ENCODE results near the gene ADAM12.

Gene ADAM12

GRCh38 chr10:126065751-126066377 is 322.4 kb downstream of the ADAM12 start:
- no peak overlapping the region for H3K9ac ChIP-seq (ENCODE audit: low read length in 2 of 2)
- H3K27ac ChIP-seq (ENCODE audit: low read length), result no peak overlapping the region
- peaks cover 0 to 6% of the 10 kb centered on the region in 2 donors for H3K9me3 ChIP-seq (ENCODE audit: control insufficient read depth in 2 of 2, low read length in 2 of 2)
- H3K4me3 ChIP-seq (ENCODE audit: low read length in 2 of 2), result no peak overlapping the region
- no peaks in the 10 kb centered on the region for H3K36me3 ChIP-seq (ENCODE audit: control insufficient read depth in 2 of 2, insufficient read depth in 2 of 2, low read length in 2 of 2)
- no peaks in the 10 kb centered on the region for H3K27me3 ChIP-seq (ENCODE audit: control insufficient read depth in 1 of 2, insufficient read depth in 2 of 2, low read length in 2 of 2)
- H3K4me1 ChIP-seq (ENCODE audit: control insufficient read depth, insufficient read depth, low read length), result peaks cover 8% of the 10 kb centered on the region

- Histone ChIP-seq H3K9me3 (ENCODE audit: control insufficient read depth in 2 of 2, low read length in 2 of 2) (peaks cover 0 to 6% of the 10 kb centered on the region in 2 donors), H3K36me3 (ENCODE audit: control insufficient read depth in 2 of 2, insufficient read depth in 2 of 2, low read length in 2 of 2) (no peaks in the 10 kb centered on the region), H3K27ac (ENCODE audit: low read length) (no peak overlapping the region), H3K27me3 (ENCODE audit: control insufficient read depth in 1 of 2, insufficient read depth in 2 of 2, low read length in 2 of 2) (no peaks in the 10 kb centered on the region), H3K9ac (ENCODE audit: low read length in 2 of 2) (no peak overlapping the region), H3K4me1 (ENCODE audit: control insufficient read depth, insufficient read depth, low read length) (peaks cover 8% of the 10 kb centered on the region), H3K4me3 (ENCODE audit: low read length in 2 of 2) (no peak overlapping the region)
These were observed 323.8 kb downstream of the ADAM12 start for GRCh38 chr10:126064512-126064911.

GRCh38 chr10:126063353-126063791 is 324.9 kb downstream of the ADAM12 start:
- Histone ChIP-seq H3K4me3 (ENCODE audit: low read length in 2 of 2) (no peak overlapping the region), H3K36me3 (ENCODE audit: control insufficient read depth in 2 of 2, insufficient read depth in 2 of 2, low read length in 2 of 2) (no peaks in the 10 kb centered on the region), H3K9ac (ENCODE audit: low read length in 2 of 2) (no peak overlapping the region), H3K4me1 (ENCODE audit: control insufficient read depth, insufficient read depth, low read length) (peaks cover 8% of the 10 kb centered on the region), H3K27me3 (ENCODE audit: control insufficient read depth in 1 of 2, insufficient read depth in 2 of 2, low read length in 2 of 2) (no peaks in the 10 kb centered on the region), H3K9me3 (ENCODE audit: control insufficient read depth in 2 of 2, low read length in 2 of 2) (peaks cover 0 to 6% of the 10 kb centered on the region in 2 donors), H3K27ac (ENCODE audit: low read length) (no peak overlapping the region)

- Histone ChIP-seq H3K4me1 (ENCODE audit: control insufficient read depth, insufficient read depth, low read length) (peaks cover 8% of the 10 kb centered on the region), H3K4me3 (ENCODE audit: low read length in 2 of 2) (no peak overlapping the region), H3K9me3 (ENCODE audit: control insufficient read depth in 2 of 2, low read length in 2 of 2) (peaks cover 0 to 6% of the 10 kb centered on the region in 2 donors), H3K27me3 (ENCODE audit: control insufficient read depth in 1 of 2, insufficient read depth in 2 of 2, low read length in 2 of 2) (peaks cover 4 to 6% of the 10 kb centered on the region in 2 donors), H3K27ac (ENCODE audit: low read length) (no peak overlapping the region), H3K36me3 (ENCODE audit: control insufficient read depth in 2 of 2, insufficient read depth in 2 of 2, low read length in 2 of 2) (no peaks in the 10 kb centered on the region), H3K9ac (ENCODE audit: low read length in 2 of 2) (no peak overlapping the region)
These were observed 325.9 kb downstream of the ADAM12 start for GRCh38 chr10:126062131-126063032.

GRCh38 chr10:126061526-126061925 is 326.8 kb downstream of the ADAM12 start:
- no peak overlapping the region for H3K9ac ChIP-seq (ENCODE audit: low read length in 2 of 2)
- H3K4me1 ChIP-seq (ENCODE audit: control insufficient read depth, insufficient read depth, low read length), result peaks cover 8% of the 10 kb centered on the region
- H3K36me3 ChIP-seq (ENCODE audit: control insufficient read depth in 2 of 2, insufficient read depth in 2 of 2, low read length in 2 of 2), result no peaks in the 10 kb centered on the region
- H3K27me3 ChIP-seq (ENCODE audit: control insufficient read depth in 1 of 2, insufficient read depth in 2 of 2, low read length in 2 of 2), result peaks cover 4 to 7% of the 10 kb centered on the region in 2 donors
- H3K9me3 ChIP-seq (ENCODE audit: control insufficient read depth in 2 of 2, low read length in 2 of 2), result peaks cover 0 to 6% of the 10 kb centered on the region in 2 donors
- H3K27ac ChIP-seq (ENCODE audit: low read length), result no peak overlapping the region
- H3K4me3 ChIP-seq (ENCODE audit: low read length in 2 of 2), result no peak overlapping the region

GRCh38 chr10:126060261-126060931 is 327.9 kb downstream of the ADAM12 start:
- Histone ChIP-seq H3K4me1 (ENCODE audit: control insufficient read depth, insufficient read depth, low read length) (peaks cover 8% of the 10 kb centered on the region), H3K9ac (ENCODE audit: low read length in 2 of 2) (no peak overlapping the region), H3K27me3 (ENCODE audit: control insufficient read depth in 1 of 2, insufficient read depth in 2 of 2, low read length in 2 of 2) (peaks cover 4 to 7% of the 10 kb centered on the region in 2 donors), H3K4me3 (ENCODE audit: low read length in 2 of 2) (no peak overlapping the region), H3K27ac (ENCODE audit: low read length) (no peak overlapping the region), H3K36me3 (ENCODE audit: control insufficient read depth in 2 of 2, insufficient read depth in 2 of 2, low read length in 2 of 2) (no peaks in the 10 kb centered on the region), H3K9me3 (ENCODE audit: control insufficient read depth in 2 of 2, low read length in 2 of 2) (peaks cover 0 to 6% of the 10 kb centered on the region in 2 donors)

GRCh38 chr10:126059076-126059826 is 329.0 kb downstream of the ADAM12 start:
- H3K9me3 ChIP-seq (ENCODE audit: control insufficient read depth in 2 of 2, low read length in 2 of 2), result peaks cover 0 to 6% of the 10 kb centered on the region in 2 donors
- peaks cover 4 to 7% of the 10 kb centered on the region in 2 donors for H3K27me3 ChIP-seq (ENCODE audit: control insufficient read depth in 1 of 2, insufficient read depth in 2 of 2, low read length in 2 of 2)
- peaks cover 8% of the 10 kb centered on the region for H3K4me1 ChIP-seq (ENCODE audit: control insufficient read depth, insufficient read depth, low read length)
- H3K36me3 ChIP-seq (ENCODE audit: control insufficient read depth in 2 of 2, insufficient read depth in 2 of 2, low read length in 2 of 2), result no peaks in the 10 kb centered on the region
- no peak overlapping the region for H3K9ac ChIP-seq (ENCODE audit: low read length in 2 of 2)
- no peak overlapping the region for H3K27ac ChIP-seq (ENCODE audit: low read length)
- H3K4me3 ChIP-seq (ENCODE audit: low read length in 2 of 2), result no peak overlapping the region

GRCh38 chr10:126058507-126058906 is 329.8 kb downstream of the ADAM12 start:
- Histone ChIP-seq H3K4me1 (ENCODE audit: control insufficient read depth, insufficient read depth, low read length) (peaks cover 8% of the 10 kb centered on the region), H3K4me3 (ENCODE audit: low read length in 2 of 2) (no peak overlapping the region), H3K27me3 (ENCODE audit: control insufficient read depth in 1 of 2, insufficient read depth in 2 of 2, low read length in 2 of 2) (peaks cover 4 to 7% of the 10 kb centered on the region in 2 donors), H3K36me3 (ENCODE audit: control insufficient read depth in 2 of 2, insufficient read depth in 2 of 2, low read length in 2 of 2) (no peaks in the 10 kb centered on the region), H3K9me3 (ENCODE audit: control insufficient read depth in 2 of 2, low read length in 2 of 2) (peaks cover 0 to 6% of the 10 kb centered on the region in 2 donors), H3K9ac (ENCODE audit: low read length in 2 of 2) (no peak overlapping the region), H3K27ac (ENCODE audit: low read length) (no peak overlapping the region)

GRCh38 chr10:126058104-126058503 is 330.2 kb downstream of the ADAM12 start:
- Histone ChIP-seq H3K9ac (ENCODE audit: low read length in 2 of 2) (no peak overlapping the region), H3K4me3 (ENCODE audit: low read length in 2 of 2) (no peak overlapping the region), H3K9me3 (ENCODE audit: control insufficient read depth in 2 of 2, low read length in 2 of 2) (peaks cover 0 to 6% of the 10 kb centered on the region in 2 donors), H3K27ac (ENCODE audit: low read length) (no peak overlapping the region), H3K27me3 (ENCODE audit: control insufficient read depth in 1 of 2, insufficient read depth in 2 of 2, low read length in 2 of 2) (peaks cover 4 to 7% of the 10 kb centered on the region in 2 donors), H3K4me1 (ENCODE audit: control insufficient read depth, insufficient read depth, low read length) (peaks cover 6% of the 10 kb centered on the region), H3K36me3 (ENCODE audit: control insufficient read depth in 2 of 2, insufficient read depth in 2 of 2, low read length in 2 of 2) (no peaks in the 10 kb centered on the region)

- peaks cover 3% of the 10 kb centered on the region for H3K4me1 ChIP-seq (ENCODE audit: control insufficient read depth, insufficient read depth, low read length)
- peaks cover 4 to 7% of the 10 kb centered on the region in 2 donors for H3K27me3 ChIP-seq (ENCODE audit: control insufficient read depth in 1 of 2, insufficient read depth in 2 of 2, low read length in 2 of 2)
- H3K9me3 ChIP-seq (ENCODE audit: control insufficient read depth in 2 of 2, low read length in 2 of 2), result peaks cover 0 to 6% of the 10 kb centered on the region in 2 donors
- no peak overlapping the region for H3K27ac ChIP-seq (ENCODE audit: low read length)
- H3K36me3 ChIP-seq (ENCODE audit: control insufficient read depth in 2 of 2, insufficient read depth in 2 of 2, low read length in 2 of 2), result no peaks in the 10 kb centered on the region
- no peak overlapping the region for H3K4me3 ChIP-seq (ENCODE audit: low read length in 2 of 2)
- H3K9ac ChIP-seq (ENCODE audit: low read length in 2 of 2), result no peak overlapping the region
These were observed 330.8 kb downstream of the ADAM12 start for GRCh38 chr10:126057494-126057893.

Data from stomach smooth muscle (tissue), 2 donors.